RWPE2 (cell line): Measurements from ENCODE around the gene ACOXL.
A peak's percentile ranks its signal among the peaks of the same experiment; 100 is the strongest.

Source experiments
- ATAC-seq: fragments of 200-7000 bp; cut with Tn5 transposase; 3 replicates; pipeline ENCODE4 v1.9.1; 2021; ENCODE audit warnings: low read depth
- DNase-seq: peaks from one replicate; pipeline ENCODE4 v3.0.0-alpha.2; 2020; ENCODE audit warnings: low spot score
- H3K27ac ChIP-seq: fragments of 450-650 bp; 2 replicates; pipeline ENCODE4 v1.5.1; 2017; ENCODE audit warnings: mild to moderate bottlenecking; ENCODE audit not compliant: poor library complexity, severe bottlenecking
- H3K27me3 ChIP-seq: fragments of 250-450 bp; sonication (Bioruptor Pico); 2 replicates; pipeline ENCODE4 v1.5.1; 2021; ENCODE audit warnings: mild to moderate bottlenecking, moderate library complexity; ENCODE audit not compliant: insufficient read depth, poor library complexity, severe bottlenecking
- H3K36me3 ChIP-seq: fragments of 250-450 bp; sonication (Bioruptor Pico); 2 replicates; pipeline ENCODE4 v1.5.1; 2020; ENCODE audit warnings: low read depth, mild to moderate bottlenecking, moderate library complexity
- H3K4me1 ChIP-seq: fragments of 250-450 bp; sonication (Bioruptor Pico); 2 replicates; pipeline ENCODE4 v1.5.1; 2021; ENCODE audit warnings: mild to moderate bottlenecking, moderate library complexity; ENCODE audit not compliant: insufficient read depth, poor library complexity, severe bottlenecking
- H3K4me3 ChIP-seq: fragments of 250-450 bp; sonication (Bioruptor Pico); 2 replicates; pipeline ENCODE4 v1.5.1; 2021; ENCODE audit warnings: mild to moderate bottlenecking, moderate library complexity; ENCODE audit not compliant: severe bottlenecking
- H3K9me3 ChIP-seq: fragments of 250-450 bp; sonication (Bioruptor Pico); 2 replicates; pipeline ENCODE4 v1.5.1; 2021; ENCODE audit warnings: mild to moderate bottlenecking, moderate library complexity; ENCODE audit not compliant: severe bottlenecking
- TF ChIP-seq, protein P1 (sequence below): fragments of 450-650 bp; IDR thresholded peaks from one replicate; pipeline ENCODE4 v1.5.1; 2017; ENCODE audit warnings: mild to moderate bottlenecking, moderate library complexity; ENCODE audit not compliant: poor library complexity, severe bottlenecking

The ACOXL gene

DNA sequence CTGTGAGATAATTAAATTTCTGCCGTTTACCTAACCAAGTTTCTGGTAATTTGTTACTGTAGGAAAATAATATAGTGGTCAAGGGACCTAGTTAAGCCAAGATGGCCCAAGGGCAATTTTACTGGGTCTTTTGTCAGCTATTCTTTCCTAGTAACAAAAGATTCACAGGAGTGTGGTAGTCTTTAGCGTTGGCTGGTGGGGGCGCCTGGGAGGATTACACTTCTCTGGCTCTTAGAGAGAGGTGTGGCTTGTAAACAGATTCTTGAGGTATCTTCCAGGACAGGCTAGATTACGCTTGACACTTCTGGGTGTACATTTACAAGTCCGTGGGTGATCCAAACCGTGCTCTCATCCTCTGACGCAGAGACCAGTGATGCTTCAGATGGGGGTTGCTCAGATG is 3.3 kb upstream of the ACOXL start:
- ATAC-seq (no peak), DNase-seq (no peak)
- Histone ChIP-seq H3K9me3 (no peaks in the 10 kb centered on the region), H3K27me3 (peaks cover 45% of the 10 kb centered on the region), H3K4me3 (no peak overlapping the region), H3K27ac (no peak overlapping the region), H3K36me3 (no peaks in the 10 kb centered on the region), H3K4me1 (no peaks in the 10 kb centered on the region)
- TF ChIP-seq, protein P1, sequence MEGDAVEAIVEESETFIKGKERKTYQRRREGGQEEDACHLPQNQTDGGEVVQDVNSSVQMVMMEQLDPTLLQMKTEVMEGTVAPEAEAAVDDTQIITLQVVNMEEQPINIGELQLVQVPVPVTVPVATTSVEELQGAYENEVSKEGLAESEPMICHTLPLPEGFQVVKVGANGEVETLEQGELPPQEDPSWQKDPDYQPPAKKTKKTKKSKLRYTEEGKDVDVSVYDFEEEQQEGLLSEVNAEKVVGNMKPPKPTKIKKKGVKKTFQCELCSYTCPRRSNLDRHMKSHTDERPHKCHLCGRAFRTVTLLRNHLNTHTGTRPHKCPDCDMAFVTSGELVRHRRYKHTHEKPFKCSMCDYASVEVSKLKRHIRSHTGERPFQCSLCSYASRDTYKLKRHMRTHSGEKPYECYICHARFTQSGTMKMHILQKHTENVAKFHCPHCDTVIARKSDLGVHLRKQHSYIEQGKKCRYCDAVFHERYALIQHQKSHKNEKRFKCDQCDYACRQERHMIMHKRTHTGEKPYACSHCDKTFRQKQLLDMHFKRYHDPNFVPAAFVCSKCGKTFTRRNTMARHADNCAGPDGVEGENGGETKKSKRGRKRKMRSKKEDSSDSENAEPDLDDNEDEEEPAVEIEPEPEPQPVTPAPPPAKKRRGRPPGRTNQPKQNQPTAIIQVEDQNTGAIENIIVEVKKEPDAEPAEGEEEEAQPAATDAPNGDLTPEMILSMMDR: no peak

DNA sequence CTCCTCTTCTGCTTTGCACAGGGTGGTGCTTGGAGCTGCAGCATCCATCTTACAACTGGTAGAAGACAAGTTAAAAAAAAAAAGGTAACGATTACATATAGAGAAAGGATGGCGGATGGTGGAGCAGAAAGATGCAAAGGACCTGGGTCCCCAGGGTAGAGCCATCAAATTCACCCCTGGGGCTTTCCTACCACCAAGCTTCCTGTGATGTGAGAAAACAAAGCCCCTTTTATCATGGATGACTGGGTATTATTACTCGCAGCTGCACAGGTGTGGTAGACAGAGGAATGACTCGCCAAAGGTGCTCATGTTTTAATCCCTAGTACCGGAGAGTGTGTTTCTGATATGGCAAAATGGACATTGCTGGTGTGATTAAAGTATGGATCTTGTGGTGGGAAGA is 1.3 kb upstream of the ACOXL start:
- no peaks in the 10 kb centered on the region for H3K36me3 ChIP-seq
- TF ChIP-seq, protein P1: no peak
- DNase-seq: no peak
- ATAC-seq: no peak
- H3K9me3 ChIP-seq: no peaks in the 10 kb centered on the region
- H3K4me1 ChIP-seq: no peaks in the 10 kb centered on the region
- peaks cover 61% of the 10 kb centered on the region for H3K27me3 ChIP-seq
- H3K4me3 ChIP-seq: no peak overlapping the region
- no peak overlapping the region for H3K27ac ChIP-seq

DNA sequence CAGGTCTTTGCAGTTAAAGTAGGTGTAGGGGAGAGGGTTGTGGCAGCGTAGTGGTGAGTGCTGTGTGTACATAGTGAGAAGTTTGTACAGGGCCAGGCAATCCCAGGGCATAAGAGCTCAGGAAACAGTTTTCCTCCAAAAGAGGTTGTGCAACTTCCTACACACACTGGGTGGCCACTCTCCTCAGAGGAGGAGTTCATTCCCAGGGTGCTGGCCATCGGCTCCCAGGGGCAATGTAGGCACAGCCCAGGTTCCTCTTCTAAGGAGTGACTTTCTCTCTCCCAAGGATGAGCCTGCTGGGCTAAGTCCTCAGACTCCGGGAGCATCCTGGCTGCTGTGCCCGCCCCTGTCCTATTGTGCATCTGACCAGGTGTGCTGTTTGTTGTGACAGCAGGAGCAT is 3.0 kb downstream of the ACOXL start:
- peak; percentile 50; the same call in 2 of the 3 replicates for ATAC-seq
- H3K4me1 ChIP-seq: no peaks in the 10 kb centered on the region
- TF ChIP-seq, protein P1: no peak
- H3K36me3 ChIP-seq: no peaks in the 10 kb centered on the region
- no peak for DNase-seq
- H3K9me3 ChIP-seq: no peaks in the 10 kb centered on the region
- H3K4me3 ChIP-seq: no peak overlapping the region
- peaks cover 53% of the 10 kb centered on the region for H3K27me3 ChIP-seq
- no peak overlapping the region for H3K27ac ChIP-seq

DNA sequence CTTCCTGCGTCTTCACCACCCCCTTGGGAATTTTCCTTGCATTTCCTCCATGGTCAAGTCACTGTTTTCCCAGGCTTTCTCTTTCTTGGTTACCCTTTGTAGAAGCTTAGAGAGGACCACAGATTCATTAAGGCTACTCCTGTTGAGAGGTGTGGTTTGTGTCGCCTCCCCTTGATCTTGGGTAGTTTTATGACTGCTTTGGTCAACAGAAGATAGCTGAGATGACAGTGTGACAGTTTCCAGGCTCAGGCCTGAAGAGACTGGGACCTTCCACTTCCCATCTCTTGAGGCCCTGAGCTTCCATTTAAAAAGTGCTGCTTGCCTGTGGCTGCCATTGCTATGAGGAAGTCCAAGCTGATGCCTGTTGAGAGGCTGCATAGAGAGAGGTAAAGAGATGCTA is 5.4 kb downstream of the ACOXL start:
- no peak for DNase-seq
- Histone ChIP-seq H3K9me3 (no peaks in the 10 kb centered on the region), H3K4me1 (no peaks in the 10 kb centered on the region), H3K4me3 (no peak overlapping the region), H3K27ac (no peak overlapping the region), H3K27me3 (peaks cover 29% of the 10 kb centered on the region), H3K36me3 (no peaks in the 10 kb centered on the region)
- no peak for ATAC-seq
- TF ChIP-seq, protein P1: no peak

DNA sequence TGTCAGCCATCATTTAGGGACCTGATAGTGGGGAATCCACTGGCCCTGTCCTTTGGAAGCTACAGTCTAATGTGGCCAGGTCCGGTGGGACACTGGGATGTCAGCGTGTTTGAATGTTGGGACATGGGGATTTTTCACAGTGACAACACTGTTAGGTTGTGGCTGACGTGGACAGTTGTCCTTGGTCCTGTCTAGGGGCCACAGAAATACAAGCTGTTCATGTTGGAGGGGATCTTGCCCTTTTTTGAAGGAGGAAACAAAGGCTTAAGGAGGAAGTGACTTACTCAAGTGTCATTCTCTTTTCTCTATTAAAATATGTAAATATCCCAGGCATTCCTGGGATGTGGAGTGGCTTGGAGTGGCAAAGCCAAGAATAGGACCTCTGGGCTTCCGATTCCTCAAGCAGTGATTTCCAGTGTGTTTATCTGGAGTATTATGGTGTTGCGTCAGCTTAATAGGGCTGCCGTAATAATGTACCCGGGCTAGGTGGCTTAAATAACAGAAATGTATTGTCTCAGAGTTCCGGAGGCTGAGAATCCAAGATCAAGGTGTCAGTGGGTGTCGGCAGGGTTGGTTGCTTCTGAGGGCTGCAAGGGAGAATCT is 8.5 kb downstream of the ACOXL start:
- no peak overlapping the region for H3K27ac ChIP-seq
- H3K4me1 ChIP-seq: no peaks in the 10 kb centered on the region

More for the DNA sequence above, 8.5 kb downstream of the ACOXL start:
- no peaks in the 10 kb centered on the region for H3K9me3 ChIP-seq
- no peaks in the 10 kb centered on the region for H3K36me3 ChIP-seq
- no peak overlapping the region for H3K4me3 ChIP-seq
- ATAC-seq (no peak), DNase-seq (no peak)
- H3K27me3 ChIP-seq: no peaks in the 10 kb centered on the region
- TF ChIP-seq, protein P1: no peak
